Ovary (tissue), 3 donors: ENCODE data around the gene FGGY.

Experiments used
- EP300 ChIP-seq: sonication (generic); formaldehyde crosslinking; IDR thresholded peaks from one replicate; pipeline ENCODE4 v1.6.1; 2017; ENCODE audit warnings: antibody characterized with exemption
- POLR2A ChIP-seq: fragments of 450-650 bp; IDR thresholded peaks from one replicate; pipeline ENCODE4 v1.6.1; 2017; ENCODE audit warnings: antibody characterized with exemption, mild to moderate bottlenecking, moderate library complexity
- TF ChIP-seq, protein P1 (sequence below), 3 donors: fragments of 450-650 bp in 2 of 3; fragments of 200-600 bp in 1 of 3; IDR thresholded peaks; one replicate each; pipeline versions ENCODE4 v1.5.1 to v1.8.0; 2016 to 2022; ENCODE audit warnings: antibody characterized with exemption in 3 of 3, mild to moderate bottlenecking in 1 of 3
- donor health status: DM: no; HTN: no; CAD: no.

DNA sequence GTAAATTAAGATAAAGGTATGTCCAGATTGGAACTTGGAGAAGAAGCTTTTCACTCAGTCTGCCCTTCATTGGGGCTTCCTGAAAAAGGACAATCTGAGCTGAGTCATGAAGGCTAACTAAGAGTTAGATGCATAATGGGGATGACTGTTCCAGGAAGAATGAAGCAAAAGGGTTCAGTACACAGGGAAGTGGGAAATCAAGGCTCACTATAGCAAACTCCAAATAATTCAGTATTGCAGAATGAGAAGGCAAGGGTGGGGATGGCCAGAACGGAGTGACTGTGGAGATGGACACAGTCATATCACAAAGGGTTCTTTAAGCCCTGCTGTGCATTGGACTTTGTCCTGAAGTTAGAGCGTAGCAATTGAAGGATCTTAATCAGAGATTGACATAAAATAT is 158.3 kb downstream of the FGGY start:
- TF ChIP-seq EP300 (no peak), POLR2A (no peak)
- TF ChIP-seq, protein P1, sequence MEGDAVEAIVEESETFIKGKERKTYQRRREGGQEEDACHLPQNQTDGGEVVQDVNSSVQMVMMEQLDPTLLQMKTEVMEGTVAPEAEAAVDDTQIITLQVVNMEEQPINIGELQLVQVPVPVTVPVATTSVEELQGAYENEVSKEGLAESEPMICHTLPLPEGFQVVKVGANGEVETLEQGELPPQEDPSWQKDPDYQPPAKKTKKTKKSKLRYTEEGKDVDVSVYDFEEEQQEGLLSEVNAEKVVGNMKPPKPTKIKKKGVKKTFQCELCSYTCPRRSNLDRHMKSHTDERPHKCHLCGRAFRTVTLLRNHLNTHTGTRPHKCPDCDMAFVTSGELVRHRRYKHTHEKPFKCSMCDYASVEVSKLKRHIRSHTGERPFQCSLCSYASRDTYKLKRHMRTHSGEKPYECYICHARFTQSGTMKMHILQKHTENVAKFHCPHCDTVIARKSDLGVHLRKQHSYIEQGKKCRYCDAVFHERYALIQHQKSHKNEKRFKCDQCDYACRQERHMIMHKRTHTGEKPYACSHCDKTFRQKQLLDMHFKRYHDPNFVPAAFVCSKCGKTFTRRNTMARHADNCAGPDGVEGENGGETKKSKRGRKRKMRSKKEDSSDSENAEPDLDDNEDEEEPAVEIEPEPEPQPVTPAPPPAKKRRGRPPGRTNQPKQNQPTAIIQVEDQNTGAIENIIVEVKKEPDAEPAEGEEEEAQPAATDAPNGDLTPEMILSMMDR (IDR thresholded peaks at IDR 0.05) = no peak
